Glutamatergic neuron (in vitro differentiated cells): Measurements from ENCODE around the gene NDUFV1. TPM values are rescaled to one million over a fixed set of nuclear protein-coding genes. Genes with fewer than 3 reads are reported as not detected.
A peak's percentile ranks its signal among the peaks of the same experiment; 100 is the strongest.

ENCODE experiments used
- DNase-seq: peaks from one replicate; pipeline ENCODE4 v3.0.0; 2022
- H3K27ac Mint-ChIP-seq: one replicate; pipeline ENCODE4 v1.8.0; 2020; ENCODE audit warnings: mild to moderate bottlenecking, mixed read lengths, inconsistent platforms; ENCODE audit not compliant: unreplicated experiment
- H3K27me3 Mint-ChIP-seq: one replicate; pipeline ENCODE4 v1.8.0; 2020; ENCODE audit warnings: mild to moderate bottlenecking, moderate library complexity, mixed read lengths, inconsistent platforms; ENCODE audit not compliant: unreplicated experiment
- H3K36me3 Mint-ChIP-seq: one replicate; pipeline ENCODE4 v1.8.0; 2020; ENCODE audit warnings: mild to moderate bottlenecking, mixed read lengths, inconsistent platforms; ENCODE audit not compliant: unreplicated experiment
- H3K4me1 Mint-ChIP-seq: one replicate; pipeline ENCODE4 v1.8.0; 2020; ENCODE audit warnings: mild to moderate bottlenecking, low read depth, mixed read lengths, inconsistent platforms; ENCODE audit not compliant: unreplicated experiment
- H3K4me3 Mint-ChIP-seq: one replicate; pipeline ENCODE4 v1.8.0; 2020; ENCODE audit warnings: mild to moderate bottlenecking, mixed read lengths, inconsistent platforms; ENCODE audit not compliant: unreplicated experiment
- H3K9me3 Mint-ChIP-seq: one replicate; pipeline ENCODE4 v1.8.0; 2020; ENCODE audit warnings: mild to moderate bottlenecking, moderate library complexity, mixed read lengths, inconsistent platforms; ENCODE audit not compliant: unreplicated experiment
- total RNA-seq: library from RNA; stranded (reverse); fragmentation: NEBNext Ultra II Directional; extraction: Animal tissue kit (Norgen Biotek cat#: 25700); gene quantifications from one replicate; pipeline ENCODE4 v1.2.1, GENCODE V29; 2021; ENCODE audit not compliant: unreplicated experiment
- TF ChIP-seq, protein P1 (sequence below): fragments of 200-600 bp; sonication (generic); IDR thresholded peaks from one replicate; pipeline ENCODE4 v1.5.0; 2021; ENCODE audit not compliant: partially characterized antibody, unreplicated experiment

NDUFV1 gene
- total RNA-seq, 1 donor from 2014 or later = 216 TPM

DNA sequence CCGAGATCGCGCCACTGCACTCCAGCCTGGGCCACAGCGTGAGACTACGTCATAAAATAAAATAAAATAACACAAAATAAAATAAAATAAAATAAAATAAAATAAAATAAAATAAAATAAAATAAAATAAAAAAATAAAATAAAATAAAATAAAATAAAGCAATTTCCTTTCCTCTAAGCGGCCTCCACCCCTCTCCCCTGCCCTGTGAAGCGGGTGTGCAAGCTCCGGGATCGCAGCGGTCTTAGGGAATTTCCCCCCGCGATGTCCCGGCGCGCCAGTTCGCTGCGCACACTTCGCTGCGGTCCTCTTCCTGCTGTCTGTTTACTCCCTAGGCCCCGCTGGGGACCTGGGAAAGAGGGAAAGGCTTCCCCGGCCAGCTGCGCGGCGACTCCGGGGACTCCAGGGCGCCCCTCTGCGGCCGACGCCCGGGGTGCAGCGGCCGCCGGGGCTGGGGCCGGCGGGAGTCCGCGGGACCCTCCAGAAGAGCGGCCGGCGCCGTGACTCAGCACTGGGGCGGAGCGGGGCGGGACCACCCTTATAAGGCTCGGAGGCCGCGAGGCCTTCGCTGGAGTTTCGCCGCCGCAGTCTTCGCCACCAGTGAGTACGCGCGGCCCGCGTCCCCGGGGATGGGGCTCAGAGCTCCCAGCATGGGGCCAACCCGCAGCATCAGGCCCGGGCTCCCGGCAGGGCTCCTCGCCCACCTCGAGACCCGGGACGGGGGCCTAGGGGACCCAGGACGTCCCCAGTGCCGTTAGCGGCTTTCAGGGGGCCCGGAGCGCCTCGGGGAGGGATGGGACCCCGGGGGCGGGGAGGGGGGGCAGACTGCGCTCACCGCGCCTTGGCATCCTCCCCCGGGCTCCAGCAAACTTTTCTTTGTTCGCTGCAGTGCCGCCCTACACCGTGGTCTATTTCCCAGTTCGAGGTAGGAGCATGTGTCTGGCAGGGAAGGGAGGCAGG lies 23.2 kb upstream of the NDUFV1 start, which contains the start of gene GSTP1:
Gene GSTP1 (plus strand): TSS at position 566 of the 958 bp plus-strand sequence. CDS start 32 bp downstream, at position 598.
- peak; percentile 95 for DNase-seq
- Mint-ChIP-seq H3K9me3 (peaks cover 10% of the 10 kb centered on the region), H3K27ac (peak within 1 kb of the TSS; percentile 98), H3K36me3 (no peaks in the 10 kb centered on the region), H3K4me3 (peak within 1 kb of the TSS; percentile 99), H3K27me3 (peaks cover 10% of the 10 kb centered on the region), H3K4me1 (peaks cover 19% of the 10 kb centered on the region)
- TF ChIP-seq, protein P1, sequence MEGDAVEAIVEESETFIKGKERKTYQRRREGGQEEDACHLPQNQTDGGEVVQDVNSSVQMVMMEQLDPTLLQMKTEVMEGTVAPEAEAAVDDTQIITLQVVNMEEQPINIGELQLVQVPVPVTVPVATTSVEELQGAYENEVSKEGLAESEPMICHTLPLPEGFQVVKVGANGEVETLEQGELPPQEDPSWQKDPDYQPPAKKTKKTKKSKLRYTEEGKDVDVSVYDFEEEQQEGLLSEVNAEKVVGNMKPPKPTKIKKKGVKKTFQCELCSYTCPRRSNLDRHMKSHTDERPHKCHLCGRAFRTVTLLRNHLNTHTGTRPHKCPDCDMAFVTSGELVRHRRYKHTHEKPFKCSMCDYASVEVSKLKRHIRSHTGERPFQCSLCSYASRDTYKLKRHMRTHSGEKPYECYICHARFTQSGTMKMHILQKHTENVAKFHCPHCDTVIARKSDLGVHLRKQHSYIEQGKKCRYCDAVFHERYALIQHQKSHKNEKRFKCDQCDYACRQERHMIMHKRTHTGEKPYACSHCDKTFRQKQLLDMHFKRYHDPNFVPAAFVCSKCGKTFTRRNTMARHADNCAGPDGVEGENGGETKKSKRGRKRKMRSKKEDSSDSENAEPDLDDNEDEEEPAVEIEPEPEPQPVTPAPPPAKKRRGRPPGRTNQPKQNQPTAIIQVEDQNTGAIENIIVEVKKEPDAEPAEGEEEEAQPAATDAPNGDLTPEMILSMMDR = peak; percentile 89

GRCh38 chr11:67584205-67584880 lies 22.4 kb upstream of the NDUFV1 start:
- TF ChIP-seq, protein P1 = no peak
- H3K4me3 Mint-ChIP-seq = peak overlapping the region; percentile 88
- H3K36me3 Mint-ChIP-seq = no peaks in the 10 kb centered on the region
- peak overlapping the region; percentile 72 for H3K27ac Mint-ChIP-seq
- H3K4me1 Mint-ChIP-seq = peaks cover 19% of the 10 kb centered on the region
- H3K27me3 Mint-ChIP-seq = peaks cover 10% of the 10 kb centered on the region
- peaks cover 10% of the 10 kb centered on the region for H3K9me3 Mint-ChIP-seq
- peak; percentile 67 for DNase-seq

DNA sequence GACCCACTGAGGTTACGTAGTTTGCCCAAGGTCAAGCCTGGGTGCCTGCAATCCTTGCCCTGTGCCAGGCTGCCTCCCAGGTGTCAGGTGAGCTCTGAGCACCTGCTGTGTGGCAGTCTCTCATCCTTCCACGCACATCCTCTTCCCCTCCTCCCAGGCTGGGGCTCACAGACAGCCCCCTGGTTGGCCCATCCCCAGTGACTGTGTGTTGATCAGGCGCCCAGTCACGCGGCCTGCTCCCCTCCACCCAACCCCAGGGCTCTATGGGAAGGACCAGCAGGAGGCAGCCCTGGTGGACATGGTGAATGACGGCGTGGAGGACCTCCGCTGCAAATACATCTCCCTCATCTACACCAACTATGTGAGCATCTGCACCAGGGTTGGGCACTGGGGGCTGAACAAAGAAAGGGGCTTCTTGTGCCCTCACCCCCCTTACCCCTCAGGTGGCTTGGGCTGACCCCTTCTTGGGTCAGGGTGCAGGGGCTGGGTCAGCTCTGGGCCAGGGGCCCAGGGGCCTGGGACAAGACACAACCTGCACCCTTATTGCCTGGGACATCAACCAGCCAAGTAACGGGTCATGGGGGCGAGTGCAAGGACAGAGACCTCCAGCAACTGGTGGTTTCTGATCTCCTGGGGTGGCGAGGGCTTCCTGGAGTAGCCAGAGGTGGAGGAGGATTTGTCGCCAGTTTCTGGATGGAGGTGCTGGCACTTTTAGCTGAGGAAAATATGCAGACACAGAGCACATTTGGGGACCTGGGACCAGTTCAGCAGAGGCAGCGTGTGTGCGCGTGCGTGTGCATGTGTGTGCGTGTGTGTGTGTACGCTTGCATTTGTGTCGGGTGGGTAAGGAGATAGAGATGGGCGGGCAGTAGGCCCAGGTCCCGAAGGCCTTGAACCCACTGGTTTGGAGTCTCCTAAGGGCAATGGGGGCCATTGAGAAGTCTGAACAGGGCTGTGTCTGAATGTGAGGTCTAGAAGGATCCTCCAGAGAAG lies 21.6 kb upstream of the NDUFV1 start:
- H3K27ac Mint-ChIP-seq = peak overlapping the region; percentile 72
- TF ChIP-seq, protein P1 = no peak
- H3K9me3 Mint-ChIP-seq = peaks cover 10% of the 10 kb centered on the region
- no peaks in the 10 kb centered on the region for H3K36me3 Mint-ChIP-seq
- H3K4me3 Mint-ChIP-seq = peak overlapping the region; percentile 88
- H3K27me3 Mint-ChIP-seq = peaks cover 10% of the 10 kb centered on the region
- no peak for DNase-seq
- H3K4me1 Mint-ChIP-seq = peaks cover 19% of the 10 kb centered on the region

DNA sequence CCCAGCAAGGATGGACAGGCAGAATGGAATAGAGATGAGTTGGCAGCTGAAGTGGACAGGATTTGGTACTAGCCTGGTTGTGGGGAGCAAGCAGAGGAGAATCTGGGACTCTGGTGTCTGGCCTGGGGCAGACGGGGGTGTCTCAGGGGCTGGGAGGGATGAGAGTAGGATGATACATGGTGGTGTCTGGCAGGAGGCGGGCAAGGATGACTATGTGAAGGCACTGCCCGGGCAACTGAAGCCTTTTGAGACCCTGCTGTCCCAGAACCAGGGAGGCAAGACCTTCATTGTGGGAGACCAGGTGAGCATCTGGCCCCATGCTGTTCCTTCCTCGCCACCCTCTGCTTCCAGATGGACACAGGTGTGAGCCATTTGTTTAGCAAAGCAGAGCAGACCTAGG lies 20.8 kb upstream of the NDUFV1 start:
- H3K4me3 Mint-ChIP-seq = peak overlapping the region; percentile 88
- H3K27ac Mint-ChIP-seq = peak overlapping the region; percentile 72
- H3K4me1 Mint-ChIP-seq = peaks cover 19% of the 10 kb centered on the region
- H3K36me3 Mint-ChIP-seq = no peaks in the 10 kb centered on the region
- no peak for DNase-seq
- TF ChIP-seq, protein P1 = no peak
- peaks cover 10% of the 10 kb centered on the region for H3K9me3 Mint-ChIP-seq
- peaks cover 10% of the 10 kb centered on the region for H3K27me3 Mint-ChIP-seq
